ENCODE results near the gene ZNF24.

Gene ZNF24

DNA sequence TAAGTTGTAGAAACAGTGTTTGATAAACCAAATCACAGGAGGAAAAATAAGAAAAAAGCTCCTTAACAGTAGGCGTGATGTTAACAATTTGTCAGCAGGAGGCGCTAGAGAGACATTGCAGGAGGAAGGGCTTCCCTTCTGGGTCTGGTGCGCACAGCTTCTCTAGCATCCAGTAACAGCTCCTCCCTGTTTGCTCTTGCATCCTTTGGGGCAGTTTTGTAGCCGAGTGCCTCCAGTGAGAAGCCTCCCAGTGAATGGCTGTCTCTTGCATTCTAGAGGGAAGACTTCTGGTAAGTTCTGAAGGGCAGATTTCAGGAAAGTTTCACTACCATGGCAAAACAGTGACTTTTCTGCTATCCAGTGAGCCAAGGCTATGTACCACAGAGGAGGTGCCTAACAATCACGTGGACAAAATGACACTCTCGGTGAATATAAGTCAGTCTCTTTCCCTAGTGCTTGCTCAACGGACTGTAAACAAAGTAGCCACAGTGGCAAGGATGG lies 42.4 kb upstream of the ZNF24 start:
- H3K36me3 ChIP-seq (ENCODE audit: insufficient read depth, low read length) = no peaks in the 10 kb centered on the region
- no peak overlapping the region for H3K9ac ChIP-seq (ENCODE audit: low read length)
- H3K4me1 ChIP-seq (ENCODE audit: insufficient read depth, low read length, severe bottlenecking) = peaks cover 9% of the 10 kb centered on the region
- no peaks in the 10 kb centered on the region for H3K9me2 ChIP-seq (ENCODE audit: low read depth, low read length)
- no peaks in the 10 kb centered on the region for H3K27me3 ChIP-seq (ENCODE audit: insufficient read depth, low read length)
- H4K20me1 ChIP-seq (ENCODE audit: insufficient read depth, low read length) = no peaks in the 10 kb centered on the region
- 0 out of 2 replicates have a peak overlapping the region, but pooled peaks have one; percentile 18 for H3K4me2 ChIP-seq (ENCODE audit: low read length)
- no peak overlapping the region for H3K4me3 ChIP-seq (ENCODE audit: low read depth, low read length, poor library complexity, severe bottlenecking)
- no peak overlapping the region for H2AFZ ChIP-seq (ENCODE audit: low read length)
- no peak overlapping the region for H3K27ac ChIP-seq (ENCODE audit: low read depth, low read length, poor library complexity, severe bottlenecking)
- TF ChIP-seq, protein P1, sequence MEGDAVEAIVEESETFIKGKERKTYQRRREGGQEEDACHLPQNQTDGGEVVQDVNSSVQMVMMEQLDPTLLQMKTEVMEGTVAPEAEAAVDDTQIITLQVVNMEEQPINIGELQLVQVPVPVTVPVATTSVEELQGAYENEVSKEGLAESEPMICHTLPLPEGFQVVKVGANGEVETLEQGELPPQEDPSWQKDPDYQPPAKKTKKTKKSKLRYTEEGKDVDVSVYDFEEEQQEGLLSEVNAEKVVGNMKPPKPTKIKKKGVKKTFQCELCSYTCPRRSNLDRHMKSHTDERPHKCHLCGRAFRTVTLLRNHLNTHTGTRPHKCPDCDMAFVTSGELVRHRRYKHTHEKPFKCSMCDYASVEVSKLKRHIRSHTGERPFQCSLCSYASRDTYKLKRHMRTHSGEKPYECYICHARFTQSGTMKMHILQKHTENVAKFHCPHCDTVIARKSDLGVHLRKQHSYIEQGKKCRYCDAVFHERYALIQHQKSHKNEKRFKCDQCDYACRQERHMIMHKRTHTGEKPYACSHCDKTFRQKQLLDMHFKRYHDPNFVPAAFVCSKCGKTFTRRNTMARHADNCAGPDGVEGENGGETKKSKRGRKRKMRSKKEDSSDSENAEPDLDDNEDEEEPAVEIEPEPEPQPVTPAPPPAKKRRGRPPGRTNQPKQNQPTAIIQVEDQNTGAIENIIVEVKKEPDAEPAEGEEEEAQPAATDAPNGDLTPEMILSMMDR (IDR thresholded peaks at IDR 0.05; ENCODE audit: low read length) = peak; percentile 88
- no peak for TF ChIP-seq EZH2 (IDR thresholded peaks at IDR 0.05; ENCODE audit: borderline replicate concordance, low read length)
- no peaks in the 10 kb centered on the region for H3K79me2 ChIP-seq (ENCODE audit: insufficient read depth, low read length)
- no peaks in the 10 kb centered on the region for H3F3A ChIP-seq (ENCODE audit: insufficient read depth, low read length)
- H3K9me3 ChIP-seq (ENCODE audit: low read length) = no peaks in the 10 kb centered on the region

DNA sequence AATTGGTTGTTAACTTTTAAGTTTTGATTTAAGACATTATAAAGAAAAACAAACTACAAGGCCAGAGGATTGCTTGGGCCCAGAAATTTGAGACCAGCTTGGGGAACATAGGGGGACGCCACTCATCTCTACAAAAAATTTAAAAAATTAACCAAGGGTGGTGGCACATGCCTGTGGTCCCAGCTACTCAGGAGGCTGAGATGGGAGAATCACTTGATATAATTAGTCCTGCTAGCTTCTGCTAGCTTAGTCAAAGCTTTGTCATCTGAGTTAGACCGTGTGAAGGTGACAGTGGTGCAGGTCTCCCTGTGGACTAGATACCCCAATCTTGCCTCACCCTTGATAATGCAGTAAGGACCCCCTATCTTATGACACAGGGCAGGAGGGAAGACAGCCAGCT lies 38.9 kb upstream of the ZNF24 start:
- no peak overlapping the region for H3K9ac ChIP-seq (ENCODE audit: low read length)
- H3K4me2 ChIP-seq (ENCODE audit: low read length) = no peak overlapping the region
- no peak overlapping the region for H2AFZ ChIP-seq (ENCODE audit: low read length)
- no peaks in the 10 kb centered on the region for H3K27me3 ChIP-seq (ENCODE audit: insufficient read depth, low read length)
- H3K9me2 ChIP-seq (ENCODE audit: low read depth, low read length) = no peaks in the 10 kb centered on the region
- TF ChIP-seq, protein P1 (IDR thresholded peaks at IDR 0.05; ENCODE audit: low read length) = no peak
- TF ChIP-seq EZH2 (IDR thresholded peaks at IDR 0.05; ENCODE audit: borderline replicate concordance, low read length) = no peak
- no peak overlapping the region for H3K4me3 ChIP-seq (ENCODE audit: low read depth, low read length, poor library complexity, severe bottlenecking)
- H4K20me1 ChIP-seq (ENCODE audit: insufficient read depth, low read length) = no peaks in the 10 kb centered on the region
- no peaks in the 10 kb centered on the region for H3K79me2 ChIP-seq (ENCODE audit: insufficient read depth, low read length)
- no peaks in the 10 kb centered on the region for H3K36me3 ChIP-seq (ENCODE audit: insufficient read depth, low read length)
- H3K4me1 ChIP-seq (ENCODE audit: insufficient read depth, low read length, severe bottlenecking) = peaks cover 4% of the 10 kb centered on the region
- no peaks in the 10 kb centered on the region for H3F3A ChIP-seq (ENCODE audit: insufficient read depth, low read length)
- no peaks in the 10 kb centered on the region for H3K9me3 ChIP-seq (ENCODE audit: low read length)
- no peak overlapping the region for H3K27ac ChIP-seq (ENCODE audit: low read depth, low read length, poor library complexity, severe bottlenecking)

DNA sequence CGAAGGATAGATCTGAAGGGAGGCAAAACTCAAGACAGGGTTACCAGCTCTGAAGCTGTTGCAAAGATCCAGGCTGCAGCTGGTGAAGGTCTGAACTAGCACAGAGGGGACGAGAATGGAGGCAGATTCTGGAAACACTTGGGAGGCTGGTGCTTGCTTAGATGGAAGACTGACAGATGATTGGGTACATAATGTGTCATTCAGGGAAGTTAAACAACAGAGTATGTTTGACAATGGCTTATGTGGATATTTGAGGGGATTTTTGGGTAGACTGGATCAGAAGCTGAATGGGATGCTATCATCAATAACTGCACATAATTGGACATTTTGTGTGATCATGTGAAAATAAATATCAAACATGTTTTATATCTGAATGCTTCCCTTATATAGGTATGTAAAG lies 35.2 kb upstream of the ZNF24 start:
- Histone ChIP-seq H3K27me3 (ENCODE audit: insufficient read depth, low read length) (no peaks in the 10 kb centered on the region), H3K4me3 (ENCODE audit: low read depth, low read length, poor library complexity, severe bottlenecking) (no peak overlapping the region), H3K9me2 (ENCODE audit: low read depth, low read length) (no peaks in the 10 kb centered on the region), H2AFZ (ENCODE audit: low read length) (no peak overlapping the region), H3K4me1 (ENCODE audit: insufficient read depth, low read length, severe bottlenecking) (peaks cover 11% of the 10 kb centered on the region), H3K36me3 (ENCODE audit: insufficient read depth, low read length) (no peaks in the 10 kb centered on the region), H3K79me2 (ENCODE audit: insufficient read depth, low read length) (no peaks in the 10 kb centered on the region), H3K27ac (ENCODE audit: low read depth, low read length, poor library complexity, severe bottlenecking) (no peak overlapping the region), H3F3A (ENCODE audit: insufficient read depth, low read length) (no peaks in the 10 kb centered on the region), H3K4me2 (ENCODE audit: low read length) (no peak overlapping the region), H3K9me3 (ENCODE audit: low read length) (no peaks in the 10 kb centered on the region), H4K20me1 (ENCODE audit: insufficient read depth, low read length) (no peaks in the 10 kb centered on the region), H3K9ac (ENCODE audit: low read length) (no peak overlapping the region)
- TF ChIP-seq, protein P1 (IDR thresholded peaks at IDR 0.05; ENCODE audit: low read length) = no peak

Data from OCI-LY1 (cell line).